Transverse colon (tissue), 4 donors: Measurements from ENCODE around the gene CASP4. TPM values are rescaled to one million over a fixed set of nuclear protein-coding genes. Genes with fewer than 3 reads are reported as not detected.

Experiments
- DNase-seq: peaks from one replicate; pipeline ENCODE4 v3.0.0-alpha.2; 2019
- H3K27ac ChIP-seq, 4 donors: fragments of 200-600 bp; sonication (generic); 2 replicates each; pipeline ENCODE4 v1.5.1; 2016 to 2018; ENCODE audit warnings: inconsistent platforms in 4 of 4
- H3K27me3 ChIP-seq: fragments of 200-600 bp; sonication (generic); 2 replicates; pipeline ENCODE4 v1.5.1; 2017; ENCODE audit warnings: inconsistent platforms
- H3K36me3 ChIP-seq, 4 donors: fragments of 200-600 bp; sonication (generic); 2 replicates each; pipeline ENCODE4 v1.5.1; 2017 to 2019; ENCODE audit warnings: inconsistent platforms in 4 of 4
- H3K4me1 ChIP-seq, 4 donors: fragments of 200-600 bp; sonication (generic); 2 replicates each; pipeline ENCODE4 v1.5.1; 2017 to 2020; ENCODE audit warnings: inconsistent platforms in 4 of 4
- H3K4me3 ChIP-seq, 4 donors: fragments of 200-600 bp; sonication (generic); 1 replicate in 1 of 4; 2 replicates in 3 of 4; pipeline versions ENCODE4 v1.5.1 to v1.6.1; 2017 to 2019; ENCODE audit warnings: inconsistent platforms in 4 of 4
- H3K9me3 ChIP-seq, 2 donors: fragments of 200-600 bp; sonication (generic); 2 replicates each; pipeline ENCODE4 v1.5.1; 2017 to 2019; ENCODE audit warnings: inconsistent platforms in 2 of 2
- CTCF ChIP-seq, 5 experiments: fragments of 200-600 bp in 3 of 5; fragments of 450-650 bp in 2 of 5; sonication (generic) in 3 of 5; IDR thresholded peaks; 1 replicate in 2 of 5; 2 replicates in 3 of 5; pipeline ENCODE4 v1.5.1; 2016 to 2017; ENCODE audit warnings: antibody characterized with exemption in 5 of 5, inconsistent platforms in 3 of 5, mild to moderate bottlenecking in 2 of 5, moderate library complexity in 1 of 5
- EP300 ChIP-seq: sonication (generic); formaldehyde crosslinking; IDR thresholded peaks from one replicate; pipeline ENCODE4 v1.6.1; 2017; ENCODE audit warnings: antibody characterized with exemption, low read depth
- POLR2A ChIP-seq: fragments of 450-650 bp; IDR thresholded peaks from one replicate; pipeline ENCODE4 v1.6.1; 2016; ENCODE audit warnings: antibody characterized with exemption, mild to moderate bottlenecking, moderate library complexity
- POLR2AphosphoS5 ChIP-seq, 3 donors: sonication (generic); formaldehyde crosslinking; IDR thresholded peaks; one replicate each; pipeline ENCODE4 v1.6.1; 2016; ENCODE audit warnings: antibody characterized with exemption in 3 of 3
- WGBS, 2 donors: methylation state at CpG; one replicate each; pipeline ENCODE4 v1.1.5; 2018; ENCODE audit warnings: low coverage in 1 of 2; 5-methylcytosine and 5-hydroxymethylcytosine counted together
- in situ Hi-C, 4 donors: fragments of 200-750 bp; cut with MboI; loops; one replicate each; pipeline versions ENCODE4 v1.15.0 to v1.15.1; 2017; ENCODE audit warnings: low sequenced_read_pairs in 3 of 4, low pct_ligation_motif_present in 1 of 4, low pct_unique_long_range_greater_than_20kb in 1 of 4
- intact Hi-C: fragments of 100-400 bp; cut with DNase I; formaldehyde crosslinking; loops from one replicate; pipeline ENCODE4 v1.15.1; 2023; ENCODE audit warnings: low total_unique reads
- total RNA-seq, 4 donors: library from RNA; depleted of rRNA; stranded (reverse); fragments of >200 nt; gene quantifications; one replicate each; pipeline ENCODE4 v1.1.0, GENCODE V29; 2016

Gene CASP4
- total RNA-seq, 4 donors from 2014 or later: 36.4 to 86.3 (median 49.8) TPM

GRCh38 chr11:104895634-104896033 lies 72.7 kb downstream of the CASP4 start:
- H3K4me1 ChIP-seq: peaks cover 0 to 10% (median 0%) of the 10 kb centered on the region in 4 donors
- no peaks in the 10 kb centered on the region for H3K27me3 ChIP-seq
- TF ChIP-seq EP300 (no peak), POLR2A (no peak), CTCF (IDR thresholded peaks at IDR 0.05) (no peak), POLR2AphosphoS5 (IDR thresholded peaks at IDR 0.05) (no peak)
- DNase-seq: no peak
- in situ Hi-C loops: no loop called here
- H3K9me3 ChIP-seq: no peaks in the 10 kb centered on the region
- intact Hi-C loops: no loop called here
- H3K36me3 ChIP-seq: no peaks in the 10 kb centered on the region
- no peak overlapping the region for H3K4me3 ChIP-seq
- 49 to 62% methylated on average over 2 of the region's 2 CpGs for WGBS, 2 donors
- peak overlapping the region in 1 of 4 donors; percentile 10 for H3K27ac ChIP-seq

DNA sequence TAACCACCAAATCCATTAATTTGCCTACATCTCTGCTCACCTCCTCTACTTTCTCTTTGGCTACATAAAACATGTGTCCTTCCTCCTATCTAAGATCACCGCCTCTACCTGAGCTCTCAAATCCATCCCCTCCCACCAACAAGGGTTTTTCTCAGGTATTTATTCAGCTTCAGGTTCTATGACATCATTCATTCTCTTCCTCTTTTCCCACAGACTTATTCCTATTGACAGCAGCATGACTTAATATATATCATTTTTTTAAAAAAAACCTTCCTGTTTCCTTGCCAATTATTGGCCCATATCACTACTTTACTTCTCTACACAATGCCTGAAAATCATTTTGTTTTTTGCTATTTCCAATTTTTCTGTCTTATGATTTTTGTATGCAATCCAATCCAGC lies 74.5 kb downstream of the CASP4 start:
- H3K9me3 ChIP-seq: no peaks in the 10 kb centered on the region
- intact Hi-C loops: no loop called here
- in situ Hi-C loops: no loop called here

More for the DNA sequence above, 74.5 kb downstream of the CASP4 start:
- 94 to 100% methylated on average over 1 of the region's 1 CpG for WGBS, 2 donors
- Histone ChIP-seq H3K27ac (no peak overlapping the region), H3K27me3 (no peaks in the 10 kb centered on the region), H3K36me3 (no peaks in the 10 kb centered on the region), H3K4me1 (peaks cover 0 to 6% (median 0%) of the 10 kb centered on the region in 4 donors), H3K4me3 (no peak overlapping the region)
- DNase-seq: no peak
- TF ChIP-seq POLR2AphosphoS5 (IDR thresholded peaks at IDR 0.05): no peak
- TF ChIP-seq POLR2A: no peak
- TF ChIP-seq EP300: no peak
- TF ChIP-seq CTCF (IDR thresholded peaks at IDR 0.05): no peak

Other genes with a start within 250 kb of the CASP4 start
- 1 to 10 TPM in 1 of 4 donors, under 1 TPM in 1, not detected in 2; 0.27 to 1.9 TPM for gene CASP12, start 70.1 kb downstream of the CASP4 start, total RNA-seq
- 10 to 100 TPM; 27.2 to 63.1 (median 38.0) TPM for gene CASP5, start 54.6 kb upstream of the CASP4 start, total RNA-seq
- 10 to 100 TPM in 3 of 4 donors, 1 to 10 TPM in 1; 8.2 to 41.9 (median 16.6) TPM for gene CASP1, start 66.6 kb upstream of the CASP4 start, total RNA-seq
- gene CARD16, start 76.8 kb upstream of the CASP4 start, total RNA-seq: 10 to 100 TPM in 2 of 4 donors, 1 to 10 TPM in 1, not detected in 1; 8.0 to 34.0 (median 28.4) TPM
- not detected for gene CARD18, start 171.2 kb upstream of the CASP4 start, total RNA-seq